Lower leg skin (tissue), 3 donors: ENCODE measurements around the gene TAB3.

Experiments used
- CTCF ChIP-seq, 3 donors: fragments of 450-650 bp; IDR thresholded peaks; one replicate each; pipeline ENCODE4 v1.5.1; 2016; ENCODE audit warnings: antibody characterized with exemption in 3 of 3, mild to moderate bottlenecking in 3 of 3, moderate library complexity in 2 of 3
- POLR2A ChIP-seq, 2 donors: fragments of 450-650 bp; IDR thresholded peaks; one replicate each; pipeline ENCODE4 v1.6.1; 2016 to 2017; ENCODE audit warnings: antibody characterized with exemption in 2 of 2, mild to moderate bottlenecking in 1 of 2, moderate library complexity in 1 of 2

- TF ChIP-seq CTCF (IDR thresholded peaks at IDR 0.05) (no peak), POLR2A (IDR thresholded peaks at IDR 0.05) (no peak)
Measured at GRCh38 chrX:30883138-30883537, 5.9 kb downstream of the TAB3 start.
